SK-N-SH (cell line): ENCODE measurements around the gene RTN4RL2. TPM values are rescaled to one million over a fixed set of nuclear protein-coding genes. Genes with fewer than 3 reads are reported as not detected.

Experiments
- CTCF ChIA-PET: fragments of 300-600, 350-600 bp; formaldehyde crosslinking; extraction: SDS; loops from one replicate; lab custom pipeline; 2021; lab: Yijun Ruan, JAX
- POLR2A ChIA-PET: fragments of 350-600 bp; sonication (Branson Sonifier 250); formaldehyde crosslinking; extraction: SDS; loops from one replicate; lab custom pipeline; 2020; ENCODE audit warnings: antibody characterized with exemption, inconsistent platforms; lab: Yijun Ruan, JAX
- DNase-seq: peaks from one replicate; pipeline ENCODE4 v3.0.0; 2012
- H2AFZ ChIP-seq: fragments of 200-600 bp; sonication (generic); 2 replicates; pipeline ENCODE4 v1.8.1; 2016; ENCODE audit warnings: antibody characterized with exemption, mild to moderate bottlenecking, low read depth
- H3F3A ChIP-seq: fragments of 200-600 bp; sonication (generic); replicated peaks from 2 replicates; pipeline ENCODE3; 2016; ENCODE audit warnings: antibody characterized with exemption, mild to moderate bottlenecking; ENCODE audit not compliant: insufficient read depth
- H3K27ac ChIP-seq, 2 experiments: fragments of 200-500 bp in 1 of 2; fragments of 200-600 bp in 1 of 2; sonication (Bioruptor generic) in 1 of 2; sonication (generic), shearing (Covaris generic) in 1 of 2; 2 replicates each; pipeline versions ENCODE4 v1.5.1 to v1.6.1; 2014 to 2016; ENCODE audit warnings: low read depth in 2 of 2, inconsistent platforms in 1 of 2, low read length in 1 of 2, mild to moderate bottlenecking in 1 of 2, mixed read lengths in 1 of 2
- H3K27me3 ChIP-seq: fragments of 200-600 bp; sonication (generic), shearing (Covaris generic); 2 replicates; pipeline ENCODE4 v1.6.1; 2016; ENCODE audit warnings: mixed run types; ENCODE audit not compliant: insufficient read depth
- H3K36me3 ChIP-seq, 2 experiments: fragments of 200-500 bp in 1 of 2; fragments of 200-600 bp in 1 of 2; sonication (Bioruptor generic) in 1 of 2; sonication (generic) in 1 of 2; replicated peaks in 1 of 2; 2 replicates each; pipeline versions ENCODE3 to v1.5.1; 2014 to 2016; ENCODE audit warnings: low read length in 1 of 2, mild to moderate bottlenecking in 1 of 2; ENCODE audit not compliant: insufficient read depth in 2 of 2, control insufficient read depth in 1 of 2
- H3K4me1 ChIP-seq, 2 experiments: fragments of 200-500 bp in 1 of 2; fragments of 200-600 bp in 1 of 2; sonication (Bioruptor generic) in 1 of 2; sonication (generic), shearing (Covaris generic) in 1 of 2; 2 replicates each; pipeline versions ENCODE4 v1.5.1 to v1.6.1; 2014 to 2016; ENCODE audit warnings: low read depth in 1 of 2, low read length in 1 of 2, mixed run types in 1 of 2; ENCODE audit not compliant: insufficient read depth in 2 of 2, control insufficient read depth in 1 of 2
- H3K4me2 ChIP-seq: fragments of 200-600 bp; sonication (generic), shearing (Covaris generic); 2 replicates; pipeline ENCODE4 v1.6.1; 2017; ENCODE audit warnings: mixed run types
- H3K4me3 ChIP-seq, 2 experiments: fragments of 200-500 bp in 1 of 2; fragments of 200-600 bp in 1 of 2; sonication (Bioruptor generic) in 1 of 2; sonication (generic), shearing (Covaris generic) in 1 of 2; 2 replicates each; pipeline versions ENCODE4 v1.5.1 to v1.8.1; 2014 to 2016; ENCODE audit warnings: low read depth in 2 of 2, inconsistent platforms in 1 of 2, low read length in 1 of 2, mild to moderate bottlenecking in 1 of 2, mixed read lengths in 1 of 2, moderate library complexity in 1 of 2
- H3K79me2 ChIP-seq: fragments of 200-600 bp; sonication (generic); 2 replicates; pipeline ENCODE4 v1.8.1; 2017; ENCODE audit warnings: mild to moderate bottlenecking; ENCODE audit not compliant: insufficient read depth
- H3K9ac ChIP-seq: fragments of 200-600 bp; sonication (generic); 2 replicates; pipeline ENCODE4 v1.6.1; 2017; ENCODE audit warnings: mixed run types
- H3K9me2 ChIP-seq: fragments of 200-600 bp; sonication (generic); 2 replicates; pipeline ENCODE4 v1.6.1; 2017; ENCODE audit warnings: mixed run types
- H3K9me3 ChIP-seq: fragments of 200-600 bp; sonication (generic); 2 replicates; pipeline ENCODE4 v1.6.1; 2017; ENCODE audit warnings: mixed run types, mild to moderate bottlenecking, moderate library complexity
- H4K20me1 ChIP-seq: fragments of 200-600 bp; sonication (generic); 2 replicates; pipeline ENCODE4 v1.6.1; 2017; ENCODE audit warnings: mild to moderate bottlenecking, mixed run types; ENCODE audit not compliant: insufficient read depth
- GABPA ChIP-seq: IDR thresholded peaks from 2 replicates; pipeline ENCODE4 v1.4.0; 2012; ENCODE audit warnings: low read depth, mild to moderate bottlenecking
- GATA2 ChIP-seq: sonication (generic); formaldehyde crosslinking; IDR thresholded peaks from 2 replicates; pipeline ENCODE4 v1.5.0; 2020; ENCODE audit warnings: mild to moderate bottlenecking, missing genetic modification reagents
- JUND ChIP-seq: IDR thresholded peaks from 2 replicates; pipeline ENCODE4 v1.4.0; 2012
- MXI1 ChIP-seq: IDR thresholded peaks from 2 replicates; pipeline ENCODE4 v1.6.1; 2012; ENCODE audit warnings: mild to moderate bottlenecking, low read depth, low read length, improper control_type of control experiment
- NFIC ChIP-seq: IDR thresholded peaks from 2 replicates; pipeline ENCODE4 v1.4.0; 2012; ENCODE audit warnings: borderline replicate concordance
- POLR2AphosphoS5 ChIP-seq: IDR thresholded peaks from 2 replicates; pipeline ENCODE4 v1.6.1; 2012; ENCODE audit warnings: low read depth, low read length
- RAD21 ChIP-seq: IDR thresholded peaks from 2 replicates; pipeline ENCODE4 v1.6.1; 2012; ENCODE audit warnings: mild to moderate bottlenecking, low read length
- RXRA ChIP-seq: IDR thresholded peaks from 2 replicates; pipeline ENCODE4 v1.4.0; 2012; ENCODE audit warnings: low read depth, mild to moderate bottlenecking, borderline replicate concordance
- SMC3 ChIP-seq: IDR thresholded peaks from 2 replicates; pipeline ENCODE4 v1.6.1; 2012; ENCODE audit warnings: low read depth, low read length, improper control_type of control experiment
- TCF12 ChIP-seq: IDR thresholded peaks from 2 replicates; pipeline ENCODE4 v1.4.0; 2012
- YY1 ChIP-seq: IDR thresholded peaks from 2 replicates; pipeline ENCODE4 v1.4.0; 2012; ENCODE audit warnings: low read depth, mild to moderate bottlenecking
- WGBS: methylation state at CpG from one replicate; pipeline ENCODE4 v1.1.6; 2017; ENCODE audit warnings: low lambda C conversion rate; 5-methylcytosine and 5-hydroxymethylcytosine counted together
- polyA plus RNA-seq, 3 experiments: library from polyadenylated mRNA; depleted of rRNA; stranded (reverse); fragments of >200 nt; gene quantifications; 2 replicates each; pipeline ENCODE4 v1.2.3, GENCODE V29; 2012
- TF ChIP-seq, protein P1 (sequence below): fragments of 150-350 bp; IDR thresholded peaks from 2 replicates; pipeline ENCODE4 v1.6.1; 2016; ENCODE audit warnings: mild to moderate bottlenecking, low read depth, low read length
- TF ChIP-seq, protein P2 (sequence below): IDR thresholded peaks from 2 replicates; pipeline ENCODE4 v1.4.0; 2012; ENCODE audit warnings: low read depth, borderline replicate concordance
- TF ChIP-seq, protein P3 (sequence below): fragments of 200-600 bp; sonication (generic); IDR thresholded peaks from 2 replicates; pipeline ENCODE4 v1.6.1; 2017; ENCODE audit warnings: antibody characterized with exemption, mild to moderate bottlenecking, moderate library complexity
- TF ChIP-seq, protein P4 (sequence below): IDR thresholded peaks from 2 replicates; pipeline ENCODE4 v1.4.0; 2012; ENCODE audit warnings: low read depth, borderline replicate concordance

The RTN4RL2 gene
- polyA plus RNA-seq, 1 of the 3 experiments (the other 2 are of a cell fraction): 0.30 TPM

DNA sequence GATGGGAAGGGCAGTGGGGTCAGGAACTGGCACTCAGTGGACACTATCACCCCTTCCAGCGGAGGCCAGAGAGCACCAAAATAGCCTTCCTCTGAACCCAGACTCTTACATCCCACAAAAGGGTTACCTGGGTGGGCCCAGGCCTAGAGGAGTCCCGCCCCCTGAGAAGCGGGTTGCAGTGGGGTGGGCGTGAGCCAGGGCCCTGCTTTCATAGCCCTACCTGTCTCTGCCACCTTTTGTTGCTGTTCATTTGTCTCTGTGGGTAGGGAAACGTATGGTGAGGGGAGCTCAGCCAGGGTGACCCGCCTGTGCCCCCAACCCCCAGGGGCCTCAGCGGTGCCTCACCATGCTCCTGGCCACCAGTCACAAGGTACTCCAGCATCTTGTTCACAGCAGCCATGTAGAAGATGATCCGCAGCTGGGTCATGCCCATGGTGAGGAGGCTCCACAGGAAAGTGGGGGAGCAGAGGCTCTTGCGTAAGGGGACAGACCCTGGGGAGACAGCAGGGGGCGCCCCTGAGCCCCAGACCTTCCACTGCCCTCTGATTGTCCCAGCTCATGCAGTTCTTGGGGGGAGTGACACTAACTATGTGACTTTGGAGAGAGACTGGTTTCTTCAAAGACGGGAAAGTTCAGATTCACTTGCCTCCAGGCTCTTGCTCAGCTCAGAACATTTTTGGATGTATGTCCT lies 31.2 kb downstream of the RTN4RL2 start:
- H3K27ac ChIP-seq: no peak overlapping the region
- H3K4me1 ChIP-seq: no peaks in the 10 kb centered on the region; a peak in 1 of 4 replicates
- H3K4me3 ChIP-seq: no peak overlapping the region
- TF ChIP-seq, protein P1, sequence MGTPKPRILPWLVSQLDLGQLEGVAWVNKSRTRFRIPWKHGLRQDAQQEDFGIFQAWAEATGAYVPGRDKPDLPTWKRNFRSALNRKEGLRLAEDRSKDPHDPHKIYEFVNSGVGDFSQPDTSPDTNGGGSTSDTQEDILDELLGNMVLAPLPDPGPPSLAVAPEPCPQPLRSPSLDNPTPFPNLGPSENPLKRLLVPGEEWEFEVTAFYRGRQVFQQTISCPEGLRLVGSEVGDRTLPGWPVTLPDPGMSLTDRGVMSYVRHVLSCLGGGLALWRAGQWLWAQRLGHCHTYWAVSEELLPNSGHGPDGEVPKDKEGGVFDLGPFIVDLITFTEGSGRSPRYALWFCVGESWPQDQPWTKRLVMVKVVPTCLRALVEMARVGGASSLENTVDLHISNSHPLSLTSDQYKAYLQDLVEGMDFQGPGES: no peak
- no peak for TF ChIP-seq RXRA
- TF ChIP-seq MXI1: no peak
- TF ChIP-seq GATA2 (CRISPR knock-in tag): no peak
- TF ChIP-seq TCF12: no peak
- no peak for TF ChIP-seq GABPA
- peak; percentile 47 for TF ChIP-seq RAD21
- TF ChIP-seq, protein P2, sequence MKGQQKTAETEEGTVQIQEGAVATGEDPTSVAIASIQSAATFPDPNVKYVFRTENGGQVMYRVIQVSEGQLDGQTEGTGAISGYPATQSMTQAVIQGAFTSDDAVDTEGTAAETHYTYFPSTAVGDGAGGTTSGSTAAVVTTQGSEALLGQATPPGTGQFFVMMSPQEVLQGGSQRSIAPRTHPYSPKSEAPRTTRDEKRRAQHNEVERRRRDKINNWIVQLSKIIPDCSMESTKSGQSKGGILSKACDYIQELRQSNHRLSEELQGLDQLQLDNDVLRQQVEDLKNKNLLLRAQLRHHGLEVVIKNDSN: no peak
- TF ChIP-seq YY1: no peak
- TF ChIP-seq JUND: no peak
- TF ChIP-seq, protein P3, sequence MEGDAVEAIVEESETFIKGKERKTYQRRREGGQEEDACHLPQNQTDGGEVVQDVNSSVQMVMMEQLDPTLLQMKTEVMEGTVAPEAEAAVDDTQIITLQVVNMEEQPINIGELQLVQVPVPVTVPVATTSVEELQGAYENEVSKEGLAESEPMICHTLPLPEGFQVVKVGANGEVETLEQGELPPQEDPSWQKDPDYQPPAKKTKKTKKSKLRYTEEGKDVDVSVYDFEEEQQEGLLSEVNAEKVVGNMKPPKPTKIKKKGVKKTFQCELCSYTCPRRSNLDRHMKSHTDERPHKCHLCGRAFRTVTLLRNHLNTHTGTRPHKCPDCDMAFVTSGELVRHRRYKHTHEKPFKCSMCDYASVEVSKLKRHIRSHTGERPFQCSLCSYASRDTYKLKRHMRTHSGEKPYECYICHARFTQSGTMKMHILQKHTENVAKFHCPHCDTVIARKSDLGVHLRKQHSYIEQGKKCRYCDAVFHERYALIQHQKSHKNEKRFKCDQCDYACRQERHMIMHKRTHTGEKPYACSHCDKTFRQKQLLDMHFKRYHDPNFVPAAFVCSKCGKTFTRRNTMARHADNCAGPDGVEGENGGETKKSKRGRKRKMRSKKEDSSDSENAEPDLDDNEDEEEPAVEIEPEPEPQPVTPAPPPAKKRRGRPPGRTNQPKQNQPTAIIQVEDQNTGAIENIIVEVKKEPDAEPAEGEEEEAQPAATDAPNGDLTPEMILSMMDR: peak; percentile 64
- TF ChIP-seq SMC3: peak; percentile 50
- no peak for TF ChIP-seq POLR2AphosphoS5
- TF ChIP-seq, protein P4, sequence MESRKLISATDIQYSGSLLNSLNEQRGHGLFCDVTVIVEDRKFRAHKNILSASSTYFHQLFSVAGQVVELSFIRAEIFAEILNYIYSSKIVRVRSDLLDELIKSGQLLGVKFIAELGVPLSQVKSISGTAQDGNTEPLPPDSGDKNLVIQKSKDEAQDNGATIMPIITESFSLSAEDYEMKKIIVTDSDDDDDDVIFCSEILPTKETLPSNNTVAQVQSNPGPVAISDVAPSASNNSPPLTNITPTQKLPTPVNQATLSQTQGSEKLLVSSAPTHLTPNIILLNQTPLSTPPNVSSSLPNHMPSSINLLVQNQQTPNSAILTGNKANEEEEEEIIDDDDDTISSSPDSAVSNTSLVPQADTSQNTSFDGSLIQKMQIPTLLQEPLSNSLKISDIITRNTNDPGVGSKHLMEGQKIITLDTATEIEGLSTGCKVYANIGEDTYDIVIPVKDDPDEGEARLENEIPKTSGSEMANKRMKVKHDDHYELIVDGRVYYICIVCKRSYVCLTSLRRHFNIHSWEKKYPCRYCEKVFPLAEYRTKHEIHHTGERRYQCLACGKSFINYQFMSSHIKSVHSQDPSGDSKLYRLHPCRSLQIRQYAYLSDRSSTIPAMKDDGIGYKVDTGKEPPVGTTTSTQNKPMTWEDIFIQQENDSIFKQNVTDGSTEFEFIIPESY: no peak
- TF ChIP-seq NFIC: no peak
- no peak overlapping the region for H3K9ac ChIP-seq
- peak; percentile 73 for DNase-seq
- POLR2A ChIA-PET: no interaction called here
- H3K27me3 ChIP-seq: no peaks in the 10 kb centered on the region
- no peaks in the 10 kb centered on the region for H3K79me2 ChIP-seq
- no peaks in the 10 kb centered on the region for H3K9me2 ChIP-seq
- H3K36me3 ChIP-seq: no peaks in the 10 kb centered on the region
- CTCF ChIA-PET: interaction anchor here (0.6 to 27.2 kb wide), 18 partner anchors 9 to 153 kb away, joined by 3 to 517 read pairs (median 5); partner anchors contain the start of genes RTN4RL2, SLC43A1, TIMM10 and UBE2L6
- no peak overlapping the region for H2AFZ ChIP-seq
- no peaks in the 10 kb centered on the region for H3K9me3 ChIP-seq
- no peak overlapping the region for H3K4me2 ChIP-seq
- H4K20me1 ChIP-seq: no peaks in the 10 kb centered on the region
- WGBS: 85% methylated on average over 7 of the region's 11 CpGs
- peaks cover 2% of the 10 kb centered on the region for H3F3A ChIP-seq
